ENCODE measurements around the gene PANX2.

Gene PANX2

GRCh38 chr22:50190182-50190940 is 19.8 kb downstream of the PANX2 start:
- DNase-seq, result peak in 18 of 42 donors; percentile 32 to 75 (median 54)
- intact Hi-C loops (cut with DNase I), result loop anchor here (10.0 kb wide), 1 partner anchor 226 kb away; the partner anchor contains the start of gene PIM3

- intact Hi-C loops (cut with DNase I), result loop anchor here (10.0 kb wide), 1 partner anchor 226 kb away; the partner anchor contains the start of gene PIM3
- peak in 6 of 42 donors; percentile 2 to 70 (median 33) for DNase-seq
Observed at GRCh38 chr22:50190941-50191741, 20.6 kb downstream of the PANX2 start.

- intact Hi-C loops (cut with DNase I), result loop anchor here (10.0 kb wide), 1 partner anchor 228 kb away; the partner anchor contains the start of gene PIM3
- no peak for DNase-seq
Observed at GRCh38 chr22:50192436-50193204, 22.1 kb downstream of the PANX2 start.

DNA sequence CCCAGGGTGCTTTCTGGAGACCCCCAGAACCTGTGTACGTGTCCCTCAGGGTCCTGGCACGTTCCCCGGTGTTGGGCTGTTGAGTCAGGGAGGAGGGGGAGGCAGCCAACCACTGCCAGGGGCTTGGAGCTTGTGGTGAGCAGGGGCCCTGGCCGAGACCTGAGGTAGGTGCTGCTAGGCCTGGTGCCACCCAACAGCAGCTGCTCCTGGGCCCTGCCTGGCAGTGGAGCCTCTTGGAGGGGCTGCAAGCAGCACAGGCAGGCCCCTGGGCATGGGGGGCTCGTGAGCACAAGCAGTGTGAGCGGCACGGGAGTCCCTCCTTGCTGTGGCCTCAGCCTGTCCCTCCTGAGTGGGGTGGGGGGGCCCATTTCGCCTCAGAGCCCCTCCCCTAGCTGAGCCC is 23.1 kb downstream of the PANX2 start:
- intact Hi-C loops (cut with DNase I), result loop anchor here (10.0 kb wide), 1 partner anchor 229 kb away; the partner anchor contains the start of gene PIM3

DNA sequence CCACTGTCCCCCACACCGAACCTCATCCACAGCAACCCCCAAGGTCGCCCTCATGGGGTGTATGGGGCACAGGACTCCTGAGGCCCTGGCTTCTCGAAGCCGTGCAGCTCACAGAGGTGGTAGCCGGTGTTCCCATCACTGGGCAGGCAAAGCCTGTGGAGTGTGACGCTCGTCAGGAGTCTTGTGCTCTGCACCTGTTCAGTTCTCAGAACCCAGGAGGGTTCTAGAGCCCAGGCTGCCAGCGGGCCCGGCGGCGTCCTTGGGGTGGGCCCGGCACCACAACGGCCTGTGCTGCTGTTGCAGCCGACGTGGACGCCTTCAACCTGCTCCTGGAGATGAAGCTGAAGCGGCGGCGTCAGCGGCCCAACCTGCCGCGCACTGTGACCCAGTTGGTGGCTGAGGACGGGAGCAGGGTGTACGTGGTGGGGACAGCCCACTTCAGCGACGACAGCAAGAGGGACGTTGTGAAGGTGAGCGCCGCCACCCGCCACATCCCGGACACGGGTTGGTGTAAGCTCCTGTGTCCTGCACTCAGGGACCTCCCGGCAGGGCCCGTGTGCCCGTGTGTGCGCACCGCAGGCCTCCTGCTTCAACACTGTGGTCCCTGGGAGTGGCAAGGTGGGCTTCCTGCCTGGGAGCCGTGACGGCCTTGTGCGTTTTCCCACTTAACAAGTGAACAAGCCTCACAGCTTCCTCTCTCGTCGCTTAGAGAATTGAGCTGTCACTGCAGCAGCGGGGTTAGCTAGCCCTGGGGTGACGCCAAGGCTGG is 23.7 kb downstream of the PANX2 start:
- DNase-seq, result no peak
- intact Hi-C loops (cut with DNase I), result loop anchor here (10.0 kb wide), 1 partner anchor 229 kb away; the partner anchor contains the start of gene PIM3

More for the DNA sequence above, 23.1 kb downstream of the PANX2 start:
- DNase-seq, result no peak

DNA sequence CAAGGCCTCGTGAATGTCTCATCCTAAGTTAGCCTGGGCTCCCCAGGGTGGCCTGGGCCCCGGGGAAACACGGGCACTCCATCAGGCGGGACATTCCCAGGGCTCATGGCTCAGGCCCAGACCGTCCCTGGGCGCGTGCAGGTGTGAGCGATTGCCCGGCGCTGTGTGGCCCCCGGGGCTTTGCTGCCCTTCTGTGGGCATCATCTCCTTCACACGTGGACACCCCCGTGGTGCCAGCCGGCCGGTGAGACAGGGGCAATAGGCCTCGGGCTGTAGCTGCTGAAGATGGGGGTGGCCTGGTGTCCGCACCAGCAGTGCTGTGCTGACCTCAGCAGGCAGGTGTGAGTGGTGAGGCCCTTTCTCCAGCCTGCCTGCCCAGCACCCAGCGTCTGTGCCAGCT is 25.7 kb downstream of the PANX2 start:
- intact Hi-C loops (cut with DNase I), result loop anchor here (10.0 kb wide), 1 partner anchor 231 kb away; the partner anchor contains the start of gene PIM3
- no peak for DNase-seq

- intact Hi-C loops (cut with DNase I), result loop anchor here (10.0 kb wide), 1 partner anchor 232 kb away; the partner anchor contains the start of gene PIM3
Observed at GRCh38 chr22:50197000-50197800, 26.7 kb downstream of the PANX2 start.

DNA sequence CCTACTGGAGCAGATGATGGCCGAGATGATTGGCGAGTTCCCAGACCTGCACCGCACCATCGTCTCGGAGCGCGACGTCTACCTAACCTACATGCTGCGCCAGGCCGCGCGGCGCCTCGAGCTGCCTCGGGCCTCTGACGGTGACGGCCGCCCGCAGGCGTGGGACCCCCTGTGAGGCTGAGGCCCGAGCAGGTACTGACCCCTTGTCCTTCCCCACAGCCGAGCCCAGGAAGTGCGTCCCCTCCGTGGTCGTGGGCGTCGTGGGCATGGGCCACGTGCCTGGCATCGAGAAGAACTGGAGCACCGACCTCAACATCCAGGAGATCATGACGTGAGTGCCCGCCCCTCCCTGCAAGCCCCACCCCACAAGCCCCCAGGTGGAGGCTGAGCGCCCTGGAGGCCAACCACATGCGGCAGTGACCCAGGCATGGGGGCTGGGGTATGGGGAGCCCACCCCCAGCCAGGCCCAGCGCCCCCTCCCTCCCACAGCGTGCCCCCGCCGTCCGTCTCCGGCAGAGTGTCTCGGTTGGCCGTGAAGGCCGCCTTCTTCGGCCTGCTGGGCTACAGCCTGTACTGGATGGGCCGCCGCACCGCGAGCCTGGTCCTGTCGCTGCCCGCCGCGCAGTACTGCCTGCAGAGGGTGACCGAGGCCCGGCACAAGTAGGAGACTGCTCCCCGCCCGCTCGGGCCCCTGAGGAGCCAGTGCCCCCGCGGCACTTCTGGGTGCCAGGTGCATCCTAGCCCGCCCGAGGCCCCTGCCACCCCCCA is 27.5 kb downstream of the PANX2 start:
- intact Hi-C loops (cut with DNase I), result loop anchor here (10.0 kb wide), 1 partner anchor 233 kb away; the partner anchor contains the start of gene PIM3
- no peak for DNase-seq

More at GRCh38 chr22:50197000-50197800, 26.7 kb downstream of the PANX2 start:
- DNase-seq, result peak in 9 of 42 donors; percentile 47 to 74 (median 55)

- intact Hi-C loops (cut with DNase I), result loop anchor here (10.0 kb wide), 1 partner anchor 234 kb away; the partner anchor contains the start of gene PIM3
- no peak for DNase-seq
Observed at GRCh38 chr22:50198624-50199017, 28.1 kb downstream of the PANX2 start.

GRCh38 chr22:50199251-50199721 is 28.8 kb downstream of the PANX2 start:
- intact Hi-C loops (cut with DNase I), result loop anchor here (10.0 kb wide), 1 partner anchor 234 kb away; the partner anchor contains the start of gene PIM3
- DNase-seq, result peak in 22 of 42 donors; percentile 38 to 76 (median 58)

- DNase-seq, result no peak
- intact Hi-C loops (cut with DNase I), result loop anchor here (10.0 kb wide), 1 partner anchor 235 kb away; the partner anchor contains the start of gene PIM3
Observed at GRCh38 chr22:50199829-50200460, 29.4 kb downstream of the PANX2 start.

DNA sequence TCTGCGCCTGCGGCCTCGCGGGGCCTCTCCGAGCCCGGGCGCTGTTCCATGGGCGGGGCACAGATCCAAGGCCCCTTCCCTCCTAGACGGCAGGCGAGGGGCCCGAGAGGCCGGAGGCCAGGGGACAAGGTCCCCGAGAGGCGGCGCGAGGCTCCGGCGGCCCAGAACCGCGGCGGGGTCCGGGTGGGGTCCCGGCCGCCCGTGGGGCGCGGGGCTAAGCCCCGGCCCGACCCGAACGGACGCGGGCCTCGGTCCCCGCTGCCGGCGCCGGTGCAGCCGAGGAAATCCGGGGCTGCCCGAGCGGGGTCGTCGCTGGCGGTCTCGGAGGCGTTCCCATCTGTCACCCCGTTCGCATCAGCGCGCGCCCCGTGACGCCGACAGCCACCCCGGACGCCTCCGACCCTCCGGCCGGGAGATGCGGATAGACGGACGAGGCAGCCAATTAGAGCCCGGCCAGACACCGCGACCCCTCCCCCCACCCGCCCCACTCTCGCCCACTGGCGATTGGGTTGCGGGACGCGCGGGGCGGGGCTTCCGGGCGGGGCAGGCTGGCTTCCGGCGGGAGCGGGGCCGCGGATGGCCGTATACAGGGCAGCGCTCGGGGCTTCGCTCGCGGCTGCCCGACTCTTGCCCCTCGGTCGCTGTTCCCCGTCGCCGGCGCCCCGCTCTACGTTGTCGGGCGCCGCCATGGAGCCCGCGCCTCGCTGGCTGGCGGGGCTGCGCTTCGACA is 30.1 kb downstream of the PANX2 start, which contains the start of gene SELENOO:
Gene SELENOO, plus strand, starts transcription at position 551 of the 730 bp plus-strand sequence. Its CDS starts 26 bp downstream, at position 577.
- intact Hi-C loops (cut with DNase I), result no loop called here

DNA sequence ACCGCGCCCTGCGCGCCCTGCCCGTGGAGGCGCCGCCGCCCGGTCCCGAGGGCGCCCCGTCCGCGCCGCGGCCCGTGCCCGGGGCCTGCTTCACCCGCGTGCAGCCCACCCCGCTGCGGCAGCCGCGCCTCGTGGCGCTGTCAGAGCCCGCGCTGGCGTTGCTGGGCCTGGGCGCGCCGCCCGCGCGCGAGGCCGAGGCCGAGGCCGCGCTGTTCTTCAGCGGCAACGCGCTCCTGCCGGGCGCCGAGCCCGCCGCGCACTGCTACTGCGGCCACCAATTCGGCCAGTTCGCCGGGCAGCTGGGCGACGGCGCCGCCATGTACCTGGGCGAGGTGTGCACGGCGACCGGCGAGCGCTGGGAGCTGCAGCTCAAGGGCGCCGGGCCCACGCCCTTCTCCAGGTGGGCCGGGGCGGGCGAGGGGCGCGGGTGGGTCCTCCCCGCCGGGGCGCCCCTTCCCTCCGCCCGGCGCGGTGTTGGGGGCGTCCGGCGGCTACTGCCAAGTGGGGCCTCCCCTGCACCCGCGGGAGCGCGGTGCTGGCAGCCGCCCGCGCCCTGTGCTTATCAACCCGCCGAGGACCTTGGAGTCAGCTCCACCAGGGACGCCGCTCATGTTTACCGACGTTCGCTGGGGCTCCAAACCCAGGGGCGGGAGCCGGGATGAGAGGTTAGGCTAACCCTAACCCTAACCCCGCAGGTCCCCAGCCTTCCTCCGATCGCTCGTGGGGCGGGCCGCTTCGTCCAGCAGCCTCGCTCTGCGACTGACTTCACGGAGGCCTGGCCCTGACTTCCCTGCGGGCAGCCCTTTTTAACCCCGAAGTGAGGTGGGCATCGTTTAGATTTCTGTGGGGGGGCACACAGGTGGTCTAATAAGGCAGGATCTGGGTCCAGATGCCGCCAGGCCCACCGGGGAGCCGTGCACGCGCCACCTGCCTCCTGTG is 30.9 kb downstream of the PANX2 start:
- intact Hi-C loops (cut with DNase I), result no loop called here
- peak in 1 of 42 donors; percentile 45 for DNase-seq

More for the DNA sequence above, 30.1 kb downstream of the PANX2 start, which contains the start of gene SELENOO:
- DNase-seq, result peak; percentile 80 to 98 (median 95)
